Esophagus muscularis mucosa (tissue), 4 donors: ENCODE measurements around the gene CXCR1. TPM values are rescaled to one million over a fixed set of nuclear protein-coding genes. Genes with fewer than 3 reads are reported as not detected.

ENCODE experiments used
- DNase-seq: peaks from one replicate; pipeline ENCODE4 v3.0.0-alpha.2; 2017; ENCODE audit errors: extremely low spot score
- H3K27ac ChIP-seq, 4 donors: fragments of 200-600 bp; sonication (generic); replicated peaks in 1 of 4; 1 replicate in 3 of 4; 2 replicates in 1 of 4; pipeline ENCODE4 v1.5.1; 2016 to 2019; ENCODE audit warnings: mild to moderate bottlenecking in 1 of 4
- H3K27me3 ChIP-seq, 4 donors: fragments of 200-600 bp; sonication (generic); one replicate each; pipeline versions ENCODE4 v1.5.1 to v1.6.0; 2016 to 2019
- H3K36me3 ChIP-seq, 4 donors: fragments of 200-600 bp; sonication (generic); one replicate each; pipeline ENCODE4 v1.5.1; 2016 to 2019
- H3K4me1 ChIP-seq, 4 donors: fragments of 200-600 bp; sonication (generic); one replicate each; pipeline ENCODE4 v1.5.1; 2016 to 2019
- H3K4me3 ChIP-seq, 4 donors: fragments of 200-600 bp; sonication (generic); 1 replicate in 2 of 4; 2 replicates in 2 of 4; pipeline ENCODE4 v1.5.1; 2016 to 2019; ENCODE audit warnings: mild to moderate bottlenecking in 4 of 4, moderate library complexity in 1 of 4
- H3K9me3 ChIP-seq, 4 donors: fragments of 200-600 bp; sonication (generic); 1 replicate in 3 of 4; 2 replicates in 1 of 4; pipeline ENCODE4 v1.5.1; 2016 to 2019
- CTCF ChIP-seq, 3 experiments: fragments of 200-600 bp in 2 of 3; fragments of 450-650 bp in 1 of 3; sonication (generic) in 2 of 3; IDR thresholded peaks; one replicate each; pipeline ENCODE4 v1.5.1; 2017 to 2019; ENCODE audit warnings: antibody characterized with exemption in 3 of 3, mild to moderate bottlenecking in 2 of 3, moderate library complexity in 1 of 3
- EP300 ChIP-seq: sonication (generic); formaldehyde crosslinking; IDR thresholded peaks from one replicate; pipeline ENCODE4 v1.6.1; 2017; ENCODE audit warnings: antibody characterized with exemption
- POLR2A ChIP-seq: fragments of 450-650 bp; IDR thresholded peaks from one replicate; pipeline ENCODE4 v1.6.1; 2017; ENCODE audit warnings: antibody characterized with exemption, moderate library complexity, mild to moderate bottlenecking, low read depth
- POLR2AphosphoS5 ChIP-seq, 2 donors: sonication (generic); formaldehyde crosslinking; IDR thresholded peaks; one replicate each; pipeline ENCODE4 v1.6.1; 2017; ENCODE audit warnings: antibody characterized with exemption in 2 of 2
- WGBS: methylation state at CpG from one replicate; pipeline ENCODE4 v1.1.5; 2018; 5-methylcytosine and 5-hydroxymethylcytosine counted together
- intact Hi-C: fragments of 100-400 bp; cut with DNase I; formaldehyde crosslinking; loops from one replicate; pipeline ENCODE4 v1.15.1; 2023
- total RNA-seq, 4 donors: library from RNA; depleted of rRNA; stranded (reverse); fragments of >200 nt; gene quantifications; one replicate each; pipeline versions ENCODE4 v1.1.0 to v1.2.1, GENCODE V29; 2016

Gene CXCR1
- total RNA-seq, 4 donors from 2014 or later, result 0.13 to 4.0 TPM; not detected in 2

- no peaks in the 10 kb centered on the region for H3K9me3 ChIP-seq
- no peak overlapping the region for H3K27ac ChIP-seq
- WGBS, result 69% methylated on average over 4 of the region's 4 CpGs
- H3K27me3 ChIP-seq, result peaks cover 0 to 48% (median 0%) of the 10 kb centered on the region in 4 donors
- DNase-seq, result no peak
- TF ChIP-seq POLR2A (no peak), POLR2AphosphoS5 (IDR thresholded peaks at IDR 0.05) (no peak), EP300 (no peak), CTCF (IDR thresholded peaks at IDR 0.05) (no peak)
- H3K4me1 ChIP-seq, result no peaks in the 10 kb centered on the region
- intact Hi-C loops, result no loop called here
- no peaks in the 10 kb centered on the region for H3K36me3 ChIP-seq
- H3K4me3 ChIP-seq, result no peak overlapping the region
Measured at GRCh38 chr2:218138047-218138446, 28.7 kb downstream of the CXCR1 start.

GRCh38 chr2:218137514-218137913 lies 29.2 kb downstream of the CXCR1 start:
- Histone ChIP-seq H3K36me3 (no peaks in the 10 kb centered on the region), H3K4me3 (no peak overlapping the region), H3K9me3 (no peaks in the 10 kb centered on the region), H3K27ac (no peak overlapping the region), H3K27me3 (peaks cover 0 to 48% (median 0%) of the 10 kb centered on the region in 4 donors), H3K4me1 (no peaks in the 10 kb centered on the region)
- intact Hi-C loops, result no loop called here
- WGBS, result 62% methylated on average over 3 of the region's 3 CpGs
- no peak for DNase-seq
- TF ChIP-seq POLR2AphosphoS5 (IDR thresholded peaks at IDR 0.05), result no peak
- no peak for TF ChIP-seq EP300
- TF ChIP-seq CTCF (IDR thresholded peaks at IDR 0.05), result no peak
- no peak for TF ChIP-seq POLR2A

- DNase-seq, result no peak
- H3K4me1 ChIP-seq, result no peaks in the 10 kb centered on the region
- H3K4me3 ChIP-seq, result no peak overlapping the region
- H3K27me3 ChIP-seq, result peaks cover 0 to 26% (median 0%) of the 10 kb centered on the region in 4 donors
- no peaks in the 10 kb centered on the region for H3K9me3 ChIP-seq
- intact Hi-C loops, result no loop called here
- no peak for TF ChIP-seq POLR2A
- no peak for TF ChIP-seq POLR2AphosphoS5 (IDR thresholded peaks at IDR 0.05)
- no peak for TF ChIP-seq CTCF (IDR thresholded peaks at IDR 0.05)
- TF ChIP-seq EP300, result no peak
- H3K36me3 ChIP-seq, result no peaks in the 10 kb centered on the region
- no peak overlapping the region for H3K27ac ChIP-seq
Measured at GRCh38 chr2:218130822-218131221, 35.9 kb downstream of the CXCR1 start.

GRCh38 chr2:218130377-218130776 lies 36.4 kb downstream of the CXCR1 start:
- DNase-seq, result no peak
- intact Hi-C loops, result no loop called here
- Histone ChIP-seq H3K9me3 (no peaks in the 10 kb centered on the region), H3K27me3 (peaks cover 0 to 24% (median 0%) of the 10 kb centered on the region in 4 donors), H3K36me3 (no peaks in the 10 kb centered on the region), H3K4me3 (no peak overlapping the region), H3K4me1 (no peaks in the 10 kb centered on the region), H3K27ac (no peak overlapping the region)
- TF ChIP-seq EP300 (no peak), POLR2AphosphoS5 (IDR thresholded peaks at IDR 0.05) (no peak), POLR2A (no peak), CTCF (IDR thresholded peaks at IDR 0.05) (no peak)
- WGBS, result 88% methylated on average over 2 of the region's 2 CpGs

GRCh38 chr2:218129458-218130135 lies 37.2 kb downstream of the CXCR1 start:
- 91% methylated on average over 6 of the region's 6 CpGs for WGBS
- H3K4me1 ChIP-seq, result no peaks in the 10 kb centered on the region
- no peak overlapping the region for H3K4me3 ChIP-seq
- peaks cover 0 to 22% (median 0%) of the 10 kb centered on the region in 4 donors for H3K27me3 ChIP-seq
- H3K9me3 ChIP-seq, result no peaks in the 10 kb centered on the region
- H3K36me3 ChIP-seq, result no peaks in the 10 kb centered on the region
- intact Hi-C loops, result no loop called here
- no peak for TF ChIP-seq POLR2A
- no peak for TF ChIP-seq EP300
- TF ChIP-seq POLR2AphosphoS5 (IDR thresholded peaks at IDR 0.05), result no peak
- TF ChIP-seq CTCF (IDR thresholded peaks at IDR 0.05), result no peak
- no peak overlapping the region for H3K27ac ChIP-seq
- DNase-seq, result no peak
